ENCODE data around the gene SPATA16. TPM values are rescaled to one million over a fixed set of nuclear protein-coding genes. Genes with fewer than 3 reads are reported as not detected.

The SPATA16 gene
- total and polyA plus RNA-seq, 2 of the 13 experiments (the other 11 are each of a cell fraction or from before 2014, with no cell fraction given): not detected

DNA sequence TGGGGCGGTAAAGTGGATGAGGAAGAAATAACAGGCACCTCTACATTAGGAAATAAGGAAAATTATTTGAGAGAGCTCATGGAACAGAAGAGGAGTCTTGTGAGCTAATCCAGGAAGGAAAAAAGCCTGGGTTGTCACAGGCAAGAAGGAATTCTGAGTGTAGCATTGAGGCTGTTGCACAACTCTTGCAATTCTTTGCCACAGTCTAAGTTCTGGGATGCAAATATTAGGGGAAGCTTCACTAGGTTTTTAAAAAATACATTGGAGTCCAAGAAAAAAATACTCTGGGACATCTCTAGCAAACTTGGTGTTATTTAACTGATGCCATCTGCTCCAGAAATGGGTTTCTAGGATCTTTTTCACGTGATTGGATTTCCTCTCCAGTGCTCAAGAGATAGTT, 122.3 kb downstream of the SPATA16 start:
- Histone ChIP-seq H4K20me1 (ENCODE audit: insufficient read depth, low read length) (no peaks in the 10 kb centered on the region), H3K27ac (ENCODE audit: extremely low read length, insufficient read depth, low read length) (no peak overlapping the region), H3K9ac (ENCODE audit: insufficient read depth, low read depth, low read length) (no peak overlapping the region), H3K4me3 (replicated peaks in 1 of 3; ENCODE audit: insufficient read depth in 1 of 3, low read depth in 2 of 3, low read length in 3 of 3) (no peak overlapping the region), H2AFZ (ENCODE audit: low read length) (no peak overlapping the region), H3K4me1 (ENCODE audit: insufficient read depth, low read length) (no peaks in the 10 kb centered on the region), H3K27me3 (ENCODE audit: control insufficient read depth in 1 of 2, insufficient read depth in 2 of 2, low read length in 2 of 2) (no peaks in the 10 kb centered on the region), H3K79me2 (ENCODE audit: insufficient read depth, low read length) (no peaks in the 10 kb centered on the region), H3K4me2 (ENCODE audit: low read depth, low read length) (no peak overlapping the region), H3K9me3 (ENCODE audit: low read length) (no peaks in the 10 kb centered on the region), H3K36me3 (replicated peaks in 1 of 2; ENCODE audit: control insufficient read depth in 1 of 2, insufficient read depth in 2 of 2, low read length in 2 of 2) (no peaks in the 10 kb centered on the region)
- DNase-seq (ENCODE audit: low spot score) (no peak), ATAC-seq (no peak), FAIRE-seq (no peak)
- no TSS peak for BruUV-seq (replicated peaks)
- ChIA-PET POLR2A (no interaction called here), CTCF (ENCODE audit: low intra/inter-chr PET ratio, low total read pairs) (no interaction called here)
- 0% methylated on average over 2 of the region's 2 CpGs for WGBS (ENCODE audit: low lambda C conversion rate)
- peak; percentile 18; the same call in 1 of the 2 replicates for TF ChIP-seq CEBPB (IDR thresholded peaks at IDR 0.05; ENCODE audit: borderline replicate concordance, low read depth, low read length)
- no peak for TF ChIP-seq GATAD2A (CRISPR knock-in tag; IDR thresholded peaks at IDR 0.05)
- intact Hi-C loops (cut with micrococcal nuclease; ENCODE audit: unreplicated experiment): no loop called here
- in situ Hi-C loops (cut with HindIII; ENCODE audit: extremely low pct_ligation_motif_present, low pct_unique_long_range_greater_than_20kb): no loop called here

GRCh38 chr3:173013219-173013832, 127.7 kb downstream of the SPATA16 start:
- peaks cover 12% of the 10 kb centered on the region; the same call in 1 of the 2 replicates for H3K4me1 ChIP-seq (ENCODE audit: insufficient read depth, low read length)
- TF ChIP-seq RBM22 (optimal IDR thresholded peaks at IDR 0.05; ENCODE audit: low read length): no peak
- TF ChIP-seq ZNF660 (CRISPR knock-in tag; IDR thresholded peaks at IDR 0.05; ENCODE audit: borderline replicate concordance, low read depth): no peak
- FAIRE-seq (no peak), DNase-seq (ENCODE audit: low spot score) (no peak), ATAC-seq (no peak)
- no peaks in the 10 kb centered on the region for H4K20me1 ChIP-seq (ENCODE audit: insufficient read depth, low read length)
- no TSS peak for BruUV-seq (replicated peaks)
- intact Hi-C loops (cut with micrococcal nuclease; ENCODE audit: unreplicated experiment) (no loop called here), in situ Hi-C loops (cut with HindIII; ENCODE audit: extremely low pct_ligation_motif_present, low pct_unique_long_range_greater_than_20kb) (no loop called here)
- no peak overlapping the region for H3K4me2 ChIP-seq (ENCODE audit: low read depth, low read length)
- peaks cover 0 to 4% of the 10 kb centered on the region in 2 experiments; a peak in 1 of 5 replicates for H3K27me3 ChIP-seq (ENCODE audit: control insufficient read depth in 1 of 2, insufficient read depth in 2 of 2, low read length in 2 of 2)
- POLR2A ChIA-PET: no interaction called here
- H3K4me3 ChIP-seq (replicated peaks in 1 of 3; ENCODE audit: insufficient read depth in 1 of 3, low read depth in 2 of 3, low read length in 3 of 3): no peak overlapping the region
- no peak overlapping the region for H3K27ac ChIP-seq (ENCODE audit: extremely low read length, insufficient read depth, low read length)
- H3K36me3 ChIP-seq (replicated peaks in 1 of 2; ENCODE audit: control insufficient read depth in 1 of 2, insufficient read depth in 2 of 2, low read length in 2 of 2): no peaks in the 10 kb centered on the region
- CTCF ChIA-PET (ENCODE audit: low intra/inter-chr PET ratio, low total read pairs): no interaction called here
- 7% methylated on average over 3 of the region's 3 CpGs for WGBS (ENCODE audit: low lambda C conversion rate)
- no peak overlapping the region for H3K9ac ChIP-seq (ENCODE audit: insufficient read depth, low read depth, low read length)
- no peaks in the 10 kb centered on the region for H3K79me2 ChIP-seq (ENCODE audit: insufficient read depth, low read length)
- H2AFZ ChIP-seq (ENCODE audit: low read length): no peak overlapping the region
- no peaks in the 10 kb centered on the region for H3K9me3 ChIP-seq (ENCODE audit: low read length)
